WTC11 (cell line): ENCODE data around the gene AHRR. TPM values are rescaled to one million over a fixed set of nuclear protein-coding genes. Genes with fewer than 3 reads are reported as not detected.

Experiments
- ATAC-seq: fragments of 200-7000 bp; cut with Tn5 transposase; 2 replicates; pipeline ENCODE4 v1.10.0; 2021; ENCODE audit warnings: mild to moderate bottlenecking, moderate library complexity
- CTCF ChIA-PET: fragments of 300-600 bp; sonication (Branson Sonifier 250); formaldehyde crosslinking; loops from one replicate; lab custom pipeline; 2021; ENCODE audit warnings: antibody characterized with exemption; lab: Charles Lee
- POLR2A ChIA-PET: fragments of 350-600 bp; sonication (Branson Sonifier 250); formaldehyde crosslinking; loops from one replicate; lab custom pipeline; 2021; ENCODE audit warnings: antibody characterized with exemption; lab: Charles Lee
- DNase-seq: peaks from one replicate; pipeline ENCODE4 v3.0.0; 2021; ENCODE audit warnings: low spot score
- H3K27ac Mint-ChIP-seq: 2 replicates; pipeline ENCODE4 v1.8.0; 2021; ENCODE audit warnings: mixed read lengths
- H3K27me3 Mint-ChIP-seq: 2 replicates; pipeline ENCODE4 v1.8.0; 2021; ENCODE audit warnings: low read depth, mild to moderate bottlenecking, moderate library complexity, mixed read lengths
- H3K36me3 Mint-ChIP-seq: 2 replicates; pipeline ENCODE4 v1.8.0; 2021; ENCODE audit warnings: mixed read lengths
- H3K4me1 Mint-ChIP-seq: 2 replicates; pipeline ENCODE4 v1.8.0; 2022; ENCODE audit warnings: mixed read lengths
- H3K4me3 Mint-ChIP-seq: 2 replicates; pipeline ENCODE4 v1.8.0; 2021; ENCODE audit warnings: mild to moderate bottlenecking, moderate library complexity, mixed read lengths
- H3K9me3 Mint-ChIP-seq: 2 replicates; pipeline ENCODE4 v1.8.0; 2021; ENCODE audit warnings: mixed read lengths
- CBFB ChIP-seq: sonication (generic); formaldehyde crosslinking; IDR thresholded peaks from 2 replicates; pipeline ENCODE4 v1.8.1; 2022; ENCODE audit warnings: mild to moderate bottlenecking, low read depth, missing genetic modification reagents
- CREM ChIP-seq: sonication (generic); formaldehyde crosslinking; IDR thresholded peaks from 2 replicates; pipeline ENCODE4 v1.8.1; 2022; ENCODE audit warnings: mild to moderate bottlenecking, missing genetic modification reagents, moderate library complexity
- ESRRA ChIP-seq: sonication (generic); formaldehyde crosslinking; IDR thresholded peaks from 2 replicates; pipeline ENCODE4 v1.8.1; 2022; ENCODE audit warnings: mild to moderate bottlenecking, missing genetic modification reagents, borderline replicate concordance
- ETV6 ChIP-seq: sonication (generic); formaldehyde crosslinking; IDR thresholded peaks from 2 replicates; pipeline ENCODE4 v1.8.1; 2022; ENCODE audit warnings: mild to moderate bottlenecking, missing genetic modification reagents
- FOXP1 ChIP-seq: sonication (generic); formaldehyde crosslinking; IDR thresholded peaks from 2 replicates; pipeline ENCODE4 v1.8.0; 2022; ENCODE audit warnings: missing genetic modification reagents, mild to moderate bottlenecking, moderate library complexity, borderline replicate concordance
- GRHL2 ChIP-seq: fragments of 250-450 bp; sonication (Bioruptor Pico); IDR thresholded peaks from 2 replicates; pipeline ENCODE4 v1.8.0; 2022; ENCODE audit warnings: mild to moderate bottlenecking, moderate library complexity; ENCODE audit not compliant: insufficient replicate concordance, severe bottlenecking
- IRF2 ChIP-seq: sonication (generic); formaldehyde crosslinking; IDR thresholded peaks from 2 replicates; pipeline ENCODE4 v1.8.0; 2022; ENCODE audit warnings: low read depth, missing genetic modification reagents, borderline replicate concordance
- NFATC4 ChIP-seq: fragments of 250-450 bp; sonication (Bioruptor Pico); IDR thresholded peaks from 2 replicates; pipeline ENCODE4 v1.9.0; 2021; ENCODE audit warnings: mild to moderate bottlenecking
- OVOL2 ChIP-seq: fragments of 250-450 bp; sonication (Bioruptor Pico); IDR thresholded peaks from 2 replicates; pipeline ENCODE4 v1.9.0; 2021; ENCODE audit warnings: mild to moderate bottlenecking, borderline replicate concordance
- RORB ChIP-seq: fragments of 250-450 bp; sonication (Bioruptor Pico); IDR thresholded peaks from 2 replicates; pipeline ENCODE4 v1.9.0; 2021; ENCODE audit warnings: mild to moderate bottlenecking
- SMAD3 ChIP-seq: sonication (generic); formaldehyde crosslinking; IDR thresholded peaks from 2 replicates; pipeline ENCODE4 v1.8.0; 2022; ENCODE audit warnings: missing genetic modification reagents, mild to moderate bottlenecking, borderline replicate concordance
- SP1 ChIP-seq: sonication (generic); formaldehyde crosslinking; conservative IDR thresholded peaks from 2 replicates; pipeline ENCODE4 v1.8.1; 2022; ENCODE audit warnings: missing genetic modification reagents
- TP53 ChIP-seq: sonication (generic); formaldehyde crosslinking; IDR thresholded peaks from 2 replicates; pipeline ENCODE4 v1.8.1; 2023; ENCODE audit warnings: mild to moderate bottlenecking, missing genetic modification reagents
- ZNF138 ChIP-seq: sonication (generic); formaldehyde crosslinking; conservative IDR thresholded peaks from 2 replicates; pipeline ENCODE4 v1.8.1; 2022; ENCODE audit warnings: mild to moderate bottlenecking, moderate library complexity, missing genetic modification reagents
- ZNF317 ChIP-seq: sonication (generic); formaldehyde crosslinking; IDR thresholded peaks from 2 replicates; pipeline ENCODE4 v1.8.1; 2023; ENCODE audit warnings: low read depth, mild to moderate bottlenecking, moderate library complexity, missing genetic modification reagents, borderline replicate concordance
- ZNF396 ChIP-seq: fragments of 250-450 bp; sonication (Bioruptor Pico); IDR thresholded peaks from 2 replicates; pipeline ENCODE4 v1.8.0; 2021; ENCODE audit warnings: mild to moderate bottlenecking, moderate library complexity, borderline replicate concordance
- total RNA-seq: library from RNA; stranded (reverse); gene quantifications from 3 replicates; pipeline ENCODE4 v1.2.3, GENCODE V29; 2021
- TF ChIP-seq, protein P1 (sequence below): sonication (generic); formaldehyde crosslinking; IDR thresholded peaks from 2 replicates; pipeline ENCODE4 v1.8.0; 2022; ENCODE audit warnings: missing genetic modification reagents
- TF ChIP-seq, protein P2 (sequence below): fragments of 250-450 bp; sonication (Bioruptor Pico); IDR thresholded peaks from 2 replicates; pipeline ENCODE4 v2.1.2; 2022; ENCODE audit warnings: mild to moderate bottlenecking, moderate library complexity
- TF ChIP-seq, protein P3 (sequence below): sonication (generic); formaldehyde crosslinking; IDR thresholded peaks from 2 replicates; pipeline ENCODE4 v1.8.1; 2023; ENCODE audit warnings: mild to moderate bottlenecking, missing genetic modification reagents, moderate library complexity
- TF ChIP-seq, protein P4 (sequence below): sonication (generic); formaldehyde crosslinking; IDR thresholded peaks from 2 replicates; pipeline ENCODE4 v1.8.1; 2023; ENCODE audit warnings: mild to moderate bottlenecking, missing genetic modification reagents
- TF ChIP-seq, protein P5 (sequence below): sonication (generic); formaldehyde crosslinking; IDR thresholded peaks from 2 replicates; pipeline ENCODE4 v1.8.0; 2023; ENCODE audit warnings: mild to moderate bottlenecking, missing genetic modification reagents
- TF ChIP-seq, protein P6 (sequence below): fragments of 250-450 bp; sonication (Bioruptor Pico); IDR thresholded peaks from 2 replicates; pipeline ENCODE4 v1.9.0; 2021; ENCODE audit warnings: moderate library complexity, mild to moderate bottlenecking, inconsistent platforms, borderline replicate concordance
- TF ChIP-seq, protein P7 (sequence below): sonication (generic); formaldehyde crosslinking; IDR thresholded peaks from 2 replicates; pipeline ENCODE4 v1.8.0; 2022; ENCODE audit warnings: mild to moderate bottlenecking, missing genetic modification reagents

The AHRR gene
- total RNA-seq, 1 experiment from 2014 or later: 4.5 TPM

DNA sequence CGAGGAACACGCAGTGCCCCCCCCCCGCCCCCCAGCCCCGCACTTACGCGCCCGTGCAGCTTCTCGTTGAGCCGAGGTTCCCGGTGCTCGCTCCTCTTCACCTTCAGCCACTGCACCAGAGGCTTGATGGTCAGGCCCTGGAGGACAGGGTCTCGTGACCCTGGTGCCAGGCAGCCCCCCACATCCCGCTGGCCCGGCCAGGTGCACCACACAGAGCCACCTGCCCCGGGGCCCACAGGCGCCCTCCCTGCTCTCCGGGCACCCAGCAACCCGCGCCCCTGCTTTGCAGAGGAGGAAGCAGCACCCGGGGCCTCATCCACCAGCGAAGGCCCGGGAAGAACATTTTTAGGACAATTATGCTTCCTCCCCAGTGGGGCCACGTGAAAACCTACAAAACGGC lies 160.5 kb downstream of the AHRR start:
- Mint-ChIP-seq H3K9me3 (no peaks in the 10 kb centered on the region), H3K4me3 (no peak overlapping the region), H3K27ac (no peak overlapping the region), H3K36me3 (no peaks in the 10 kb centered on the region), H3K27me3 (peaks cover 16% of the 10 kb centered on the region), H3K4me1 (no peaks in the 10 kb centered on the region)
- CTCF ChIA-PET: no interaction called here
- DNase-seq (no peak), ATAC-seq (no peak)
- POLR2A ChIA-PET: no interaction called here
- TF ChIP-seq FOXP1 (CRISPR knock-in tag) (no peak), CBFB (no peak), ZNF317 (CRISPR knock-in tag) (no peak), OVOL2 (no peak), NFATC4 (CRISPR knock-in tag) (no peak), CREM (CRISPR knock-in tag) (no peak), ESRRA (CRISPR knock-in tag) (no peak), ETV6 (CRISPR knock-in tag) (no peak), ZNF396 (CRISPR knock-in tag) (no peak), ZNF138 (no peak)
- TF ChIP-seq, protein P1, sequence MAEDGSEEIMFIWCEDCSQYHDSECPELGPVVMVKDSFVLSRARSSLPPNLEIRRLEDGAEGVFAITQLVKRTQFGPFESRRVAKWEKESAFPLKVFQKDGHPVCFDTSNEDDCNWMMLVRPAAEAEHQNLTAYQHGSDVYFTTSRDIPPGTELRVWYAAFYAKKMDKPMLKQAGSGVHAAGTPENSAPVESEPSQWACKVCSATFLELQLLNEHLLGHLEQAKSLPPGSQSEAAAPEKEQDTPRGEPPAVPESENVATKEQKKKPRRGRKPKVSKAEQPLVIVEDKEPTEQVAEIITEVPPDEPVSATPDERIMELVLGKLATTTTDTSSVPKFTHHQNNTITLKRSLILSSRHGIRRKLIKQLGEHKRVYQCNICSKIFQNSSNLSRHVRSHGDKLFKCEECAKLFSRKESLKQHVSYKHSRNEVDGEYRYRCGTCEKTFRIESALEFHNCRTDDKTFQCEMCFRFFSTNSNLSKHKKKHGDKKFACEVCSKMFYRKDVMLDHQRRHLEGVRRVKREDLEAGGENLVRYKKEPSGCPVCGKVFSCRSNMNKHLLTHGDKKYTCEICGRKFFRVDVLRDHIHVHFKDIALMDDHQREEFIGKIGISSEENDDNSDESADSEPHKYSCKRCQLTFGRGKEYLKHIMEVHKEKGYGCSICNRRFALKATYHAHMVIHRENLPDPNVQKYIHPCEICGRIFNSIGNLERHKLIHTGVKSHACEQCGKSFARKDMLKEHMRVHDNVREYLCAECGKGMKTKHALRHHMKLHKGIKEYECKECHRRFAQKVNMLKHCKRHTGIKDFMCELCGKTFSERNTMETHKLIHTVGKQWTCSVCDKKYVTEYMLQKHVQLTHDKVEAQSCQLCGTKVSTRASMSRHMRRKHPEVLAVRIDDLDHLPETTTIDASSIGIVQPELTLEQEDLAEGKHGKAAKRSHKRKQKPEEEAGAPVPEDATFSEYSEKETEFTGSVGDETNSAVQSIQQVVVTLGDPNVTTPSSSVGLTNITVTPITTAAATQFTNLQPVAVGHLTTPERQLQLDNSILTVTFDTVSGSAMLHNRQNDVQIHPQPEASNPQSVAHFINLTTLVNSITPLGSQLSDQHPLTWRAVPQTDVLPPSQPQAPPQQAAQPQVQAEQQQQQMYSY (CRISPR knock-in tag): no peak
- TF ChIP-seq, protein P2, sequence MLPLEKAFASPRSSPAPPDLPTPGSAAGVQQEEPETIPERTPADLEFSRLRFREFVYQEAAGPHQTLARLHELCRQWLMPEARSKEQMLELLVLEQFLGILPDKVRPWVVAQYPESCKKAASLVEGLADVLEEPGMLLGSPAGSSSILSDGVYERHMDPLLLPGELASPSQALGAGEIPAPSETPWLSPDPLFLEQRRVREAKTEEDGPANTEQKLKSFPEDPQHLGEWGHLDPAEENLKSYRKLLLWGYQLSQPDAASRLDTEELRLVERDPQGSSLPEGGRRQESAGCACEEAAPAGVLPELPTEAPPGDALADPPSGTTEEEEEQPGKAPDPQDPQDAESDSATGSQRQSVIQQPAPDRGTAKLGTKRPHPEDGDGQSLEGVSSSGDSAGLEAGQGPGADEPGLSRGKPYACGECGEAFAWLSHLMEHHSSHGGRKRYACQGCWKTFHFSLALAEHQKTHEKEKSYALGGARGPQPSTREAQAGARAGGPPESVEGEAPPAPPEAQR: no peak
- TF ChIP-seq, protein P3, sequence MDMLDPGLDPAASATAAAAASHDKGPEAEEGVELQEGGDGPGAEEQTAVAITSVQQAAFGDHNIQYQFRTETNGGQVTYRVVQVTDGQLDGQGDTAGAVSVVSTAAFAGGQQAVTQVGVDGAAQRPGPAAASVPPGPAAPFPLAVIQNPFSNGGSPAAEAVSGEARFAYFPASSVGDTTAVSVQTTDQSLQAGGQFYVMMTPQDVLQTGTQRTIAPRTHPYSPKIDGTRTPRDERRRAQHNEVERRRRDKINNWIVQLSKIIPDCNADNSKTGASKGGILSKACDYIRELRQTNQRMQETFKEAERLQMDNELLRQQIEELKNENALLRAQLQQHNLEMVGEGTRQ: no peak
- TF ChIP-seq, protein P4, sequence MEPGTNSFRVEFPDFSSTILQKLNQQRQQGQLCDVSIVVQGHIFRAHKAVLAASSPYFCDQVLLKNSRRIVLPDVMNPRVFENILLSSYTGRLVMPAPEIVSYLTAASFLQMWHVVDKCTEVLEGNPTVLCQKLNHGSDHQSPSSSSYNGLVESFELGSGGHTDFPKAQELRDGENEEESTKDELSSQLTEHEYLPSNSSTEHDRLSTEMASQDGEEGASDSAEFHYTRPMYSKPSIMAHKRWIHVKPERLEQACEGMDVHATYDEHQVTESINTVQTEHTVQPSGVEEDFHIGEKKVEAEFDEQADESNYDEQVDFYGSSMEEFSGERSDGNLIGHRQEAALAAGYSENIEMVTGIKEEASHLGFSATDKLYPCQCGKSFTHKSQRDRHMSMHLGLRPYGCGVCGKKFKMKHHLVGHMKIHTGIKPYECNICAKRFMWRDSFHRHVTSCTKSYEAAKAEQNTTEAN (CRISPR knock-in tag): no peak

DNA sequence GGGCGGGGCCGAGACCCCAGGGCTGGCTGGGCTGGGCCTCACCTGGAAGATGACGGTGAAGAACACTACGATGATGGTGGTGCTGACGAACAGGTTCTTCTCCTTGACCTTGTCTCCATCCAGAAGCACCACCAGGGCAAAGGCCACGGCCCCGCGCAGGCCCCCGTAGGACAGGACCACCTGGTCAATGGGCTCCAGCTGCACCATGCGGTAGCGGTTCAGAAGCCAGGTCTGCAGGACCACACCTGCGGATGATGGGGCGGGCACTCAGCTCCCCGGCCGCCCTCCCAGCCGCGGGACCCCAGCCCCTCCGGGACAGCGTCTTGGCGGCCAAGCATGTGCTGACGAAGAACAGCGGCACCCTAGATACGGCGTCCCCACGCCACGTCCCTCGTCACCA lies 161.0 kb downstream of the AHRR start:
- no peak overlapping the region for H3K27ac Mint-ChIP-seq
- peaks cover 11% of the 10 kb centered on the region for H3K27me3 Mint-ChIP-seq
- ATAC-seq: no peak
- H3K9me3 Mint-ChIP-seq: no peaks in the 10 kb centered on the region
- H3K4me1 Mint-ChIP-seq: no peaks in the 10 kb centered on the region
- H3K4me3 Mint-ChIP-seq: no peak overlapping the region
- ChIA-PET CTCF (no interaction called here), POLR2A (no interaction called here)
- DNase-seq: no peak
- no peaks in the 10 kb centered on the region for H3K36me3 Mint-ChIP-seq
- TF ChIP-seq GRHL2 (CRISPR knock-in tag): no peak
- no peak for TF ChIP-seq TP53 (CRISPR knock-in tag)
- no peak for TF ChIP-seq RORB (CRISPR knock-in tag)
- TF ChIP-seq SP1: no peak
- TF ChIP-seq, protein P5, sequence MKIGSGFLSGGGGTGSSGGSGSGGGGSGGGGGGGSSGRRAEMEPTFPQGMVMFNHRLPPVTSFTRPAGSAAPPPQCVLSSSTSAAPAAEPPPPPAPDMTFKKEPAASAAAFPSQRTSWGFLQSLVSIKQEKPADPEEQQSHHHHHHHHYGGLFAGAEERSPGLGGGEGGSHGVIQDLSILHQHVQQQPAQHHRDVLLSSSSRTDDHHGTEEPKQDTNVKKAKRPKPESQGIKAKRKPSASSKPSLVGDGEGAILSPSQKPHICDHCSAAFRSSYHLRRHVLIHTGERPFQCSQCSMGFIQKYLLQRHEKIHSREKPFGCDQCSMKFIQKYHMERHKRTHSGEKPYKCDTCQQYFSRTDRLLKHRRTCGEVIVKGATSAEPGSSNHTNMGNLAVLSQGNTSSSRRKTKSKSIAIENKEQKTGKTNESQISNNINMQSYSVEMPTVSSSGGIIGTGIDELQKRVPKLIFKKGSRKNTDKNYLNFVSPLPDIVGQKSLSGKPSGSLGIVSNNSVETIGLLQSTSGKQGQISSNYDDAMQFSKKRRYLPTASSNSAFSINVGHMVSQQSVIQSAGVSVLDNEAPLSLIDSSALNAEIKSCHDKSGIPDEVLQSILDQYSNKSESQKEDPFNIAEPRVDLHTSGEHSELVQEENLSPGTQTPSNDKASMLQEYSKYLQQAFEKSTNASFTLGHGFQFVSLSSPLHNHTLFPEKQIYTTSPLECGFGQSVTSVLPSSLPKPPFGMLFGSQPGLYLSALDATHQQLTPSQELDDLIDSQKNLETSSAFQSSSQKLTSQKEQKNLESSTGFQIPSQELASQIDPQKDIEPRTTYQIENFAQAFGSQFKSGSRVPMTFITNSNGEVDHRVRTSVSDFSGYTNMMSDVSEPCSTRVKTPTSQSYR: no peak
- TF ChIP-seq, protein P6, sequence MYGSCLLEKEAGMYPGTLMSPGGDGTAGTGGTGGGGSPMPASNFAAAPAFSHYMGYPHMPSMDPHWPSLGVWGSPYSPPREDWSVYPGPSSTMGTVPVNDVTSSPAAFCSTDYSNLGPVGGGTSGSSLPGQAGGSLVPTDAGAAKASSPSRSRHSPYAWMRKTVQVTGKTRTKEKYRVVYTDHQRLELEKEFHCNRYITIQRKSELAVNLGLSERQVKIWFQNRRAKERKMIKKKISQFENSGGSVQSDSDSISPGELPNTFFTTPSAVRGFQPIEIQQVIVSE (CRISPR knock-in tag): no peak
- no peak for TF ChIP-seq IRF2 (CRISPR knock-in tag)
- TF ChIP-seq, protein P7, sequence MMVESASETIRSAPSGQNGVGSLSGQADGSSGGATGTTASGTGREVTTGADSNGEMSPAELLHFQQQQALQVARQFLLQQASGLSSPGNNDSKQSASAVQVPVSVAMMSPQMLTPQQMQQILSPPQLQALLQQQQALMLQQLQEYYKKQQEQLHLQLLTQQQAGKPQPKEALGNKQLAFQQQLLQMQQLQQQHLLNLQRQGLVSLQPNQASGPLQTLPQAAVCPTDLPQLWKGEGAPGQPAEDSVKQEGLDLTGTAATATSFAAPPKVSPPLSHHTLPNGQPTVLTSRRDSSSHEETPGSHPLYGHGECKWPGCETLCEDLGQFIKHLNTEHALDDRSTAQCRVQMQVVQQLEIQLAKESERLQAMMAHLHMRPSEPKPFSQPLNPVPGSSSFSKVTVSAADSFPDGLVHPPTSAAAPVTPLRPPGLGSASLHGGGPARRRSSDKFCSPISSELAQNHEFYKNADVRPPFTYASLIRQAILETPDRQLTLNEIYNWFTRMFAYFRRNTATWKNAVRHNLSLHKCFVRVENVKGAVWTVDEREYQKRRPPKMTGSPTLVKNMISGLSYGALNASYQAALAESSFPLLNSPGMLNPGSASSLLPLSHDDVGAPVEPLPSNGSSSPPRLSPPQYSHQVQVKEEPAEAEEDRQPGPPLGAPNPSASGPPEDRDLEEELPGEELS (CRISPR knock-in tag): no peak
- TF ChIP-seq NFATC4 (CRISPR knock-in tag): no peak
- TF ChIP-seq SMAD3 (CRISPR knock-in tag): no peak
